Neural cell (in vitro differentiated cells): ENCODE data around the gene SPATA31D4. TPM values are rescaled to one million over a fixed set of nuclear protein-coding genes. Genes with fewer than 3 reads are reported as not detected.

Experiments used
- H2AFZ ChIP-seq: fragments of 200-600, 300-800 bp; sonication (generic), shearing (Covaris generic); 2 replicates; pipeline ENCODE4 v1.6.0; 2014; ENCODE audit warnings: low read depth, mild to moderate bottlenecking, antibody characterized with exemption, low read length, moderate library complexity
- H3F3A ChIP-seq: fragments of 200-600 bp; shearing (Covaris generic); 2 replicates; pipeline ENCODE4 v1.6.1; 2016; ENCODE audit warnings: mild to moderate bottlenecking, moderate library complexity, mixed read lengths, antibody characterized with exemption, low read length; ENCODE audit not compliant: insufficient read depth, poor library complexity, severe bottlenecking
- H3K27ac ChIP-seq: fragments of 200-600, 300-800 bp; sonication (generic), shearing (Covaris generic); 2 replicates; pipeline ENCODE4 v1.5.1; 2014; ENCODE audit warnings: mild to moderate bottlenecking, low read length, moderate library complexity
- H3K27me3 ChIP-seq: fragments of 300-800, 200-600 bp; sonication (generic), shearing (Covaris generic); 2 replicates; pipeline ENCODE4 v1.6.0; 2014; ENCODE audit warnings: mild to moderate bottlenecking, low read depth, low read length, moderate library complexity; ENCODE audit not compliant: insufficient read depth
- H3K36me3 ChIP-seq: fragments of 300-800, 200-600 bp; sonication (generic), shearing (Covaris generic); 2 replicates; pipeline ENCODE4 v1.5.1; 2014; ENCODE audit warnings: mild to moderate bottlenecking, antibody characterized with exemption, low read length, moderate library complexity; ENCODE audit not compliant: insufficient read depth
- H3K4me2 ChIP-seq: fragments of 300-800, 200-600 bp; sonication (generic), shearing (Covaris generic); 2 replicates; pipeline ENCODE4 v1.6.0; 2014; ENCODE audit warnings: mild to moderate bottlenecking, low read length
- H3K4me3 ChIP-seq: fragments of 300-800, 200-600 bp; sonication (generic), shearing (Covaris generic); 2 replicates; pipeline ENCODE4 v1.5.1; 2014; ENCODE audit warnings: mild to moderate bottlenecking, low read length, moderate library complexity
- H3K79me2 ChIP-seq: fragments of 200-600 bp; shearing (Covaris generic); replicated peaks from 2 replicates; pipeline ENCODE4 v1.6.0; 2014; ENCODE audit warnings: mild to moderate bottlenecking, low read length, moderate library complexity; ENCODE audit not compliant: insufficient read depth
- H3K9ac ChIP-seq: fragments of 300-800, 200-600 bp; sonication (generic), shearing (Covaris generic); 2 replicates; pipeline ENCODE4 v1.6.1; 2016; ENCODE audit warnings: mild to moderate bottlenecking, low read length, mixed read lengths
- H3K9me2 ChIP-seq: fragments of 200-600 bp; shearing (Covaris generic); 2 replicates; pipeline ENCODE4 v1.6.1; 2016; ENCODE audit warnings: mild to moderate bottlenecking, low read length, mixed read lengths; ENCODE audit not compliant: insufficient read depth
- H3K9me3 ChIP-seq: fragments of 200-600, 300-800 bp; sonication (generic), shearing (Covaris generic); 2 replicates; pipeline ENCODE4 v1.6.1; 2016; ENCODE audit warnings: mild to moderate bottlenecking, mixed run types, low read length, moderate library complexity, mixed read lengths
- H4K20me1 ChIP-seq: fragments of 200-600 bp; shearing (Covaris generic); 2 replicates; pipeline ENCODE4 v1.6.1; 2016; ENCODE audit warnings: mild to moderate bottlenecking, mixed run types; ENCODE audit not compliant: insufficient read depth
- CTCF ChIP-seq: fragments of 450-650 bp; IDR thresholded peaks from 2 replicates; pipeline ENCODE4 v1.5.1; 2014; ENCODE audit warnings: antibody characterized with exemption, mild to moderate bottlenecking, moderate library complexity; ENCODE audit not compliant: poor library complexity, severe bottlenecking
- EP300 ChIP-seq: fragments of 450-650 bp; conservative IDR thresholded peaks from 2 replicates; pipeline ENCODE4 v1.6.1; 2014; ENCODE audit warnings: antibody characterized with exemption, mild to moderate bottlenecking, moderate library complexity; ENCODE audit not compliant: poor library complexity, severe bottlenecking
- EZH2 ChIP-seq: fragments of 200-600, 300-800 bp; shearing (Covaris generic), sonication (generic); IDR thresholded peaks from 2 replicates; pipeline ENCODE4 v1.6.1; 2014; ENCODE audit warnings: antibody characterized with exemption, low read length, borderline replicate concordance, mild to moderate bottlenecking; ENCODE audit not compliant: insufficient read depth, poor library complexity, severe bottlenecking
- MXI1 ChIP-seq: fragments of 450-650 bp; conservative IDR thresholded peaks from 2 replicates; pipeline ENCODE4 v1.6.1; 2014; ENCODE audit warnings: antibody characterized with exemption, mild to moderate bottlenecking; ENCODE audit not compliant: poor library complexity, severe bottlenecking
- POLR2AphosphoS5 ChIP-seq: IDR thresholded peaks from 2 replicates; pipeline ENCODE4 v1.6.1; 2012
- RAD21 ChIP-seq: fragments of 450-650 bp; conservative IDR thresholded peaks from 2 replicates; pipeline ENCODE4 v1.6.1; 2014; ENCODE audit warnings: antibody characterized with exemption, mild to moderate bottlenecking, moderate library complexity
- REST ChIP-seq: IDR thresholded peaks from 2 replicates; pipeline ENCODE4 v1.6.1; 2012; ENCODE audit warnings: borderline replicate concordance
- SMC3 ChIP-seq: fragments of 450-650 bp; conservative IDR thresholded peaks from 2 replicates; pipeline ENCODE4 v1.6.1; 2014; ENCODE audit warnings: antibody characterized with exemption, mild to moderate bottlenecking, moderate library complexity; ENCODE audit not compliant: poor library complexity
- TAF1 ChIP-seq: IDR thresholded peaks from 2 replicates; pipeline ENCODE4 v1.6.1; 2012; ENCODE audit warnings: low read depth
- polyA plus RNA-seq: library from polyadenylated mRNA; depleted of rRNA; stranded (reverse); fragments of >200 nt; gene quantifications from 2 replicates; pipeline ENCODE4 v1.2.3, GENCODE V29; 2014

SPATA31D4 gene
- polyA plus RNA-seq, 1 donor from 2014 or later, result not detected

- Histone ChIP-seq H3K9me2 (no peaks in the 10 kb centered on the region), H3K27me3 (no peaks in the 10 kb centered on the region), H3K4me3 (no peak overlapping the region), H3K79me2 (no peaks in the 10 kb centered on the region), H3K36me3 (no peaks in the 10 kb centered on the region), H3F3A (no peaks in the 10 kb centered on the region), H3K9ac (no peak overlapping the region), H3K27ac (no peak overlapping the region), H2AFZ (no peak overlapping the region), H4K20me1 (no peaks in the 10 kb centered on the region), H3K4me2 (no peak overlapping the region), H3K9me3 (no peaks in the 10 kb centered on the region)
- TF ChIP-seq CTCF (no peak), MXI1 (no peak), SMC3 (no peak), EZH2 (no peak), POLR2AphosphoS5 (no peak), EP300 (no peak), RAD21 (no peak), REST (no peak), TAF1 (no peak)
These were observed 39.8 kb downstream of the SPATA31D4 start for GRCh38 chr9:81968026-81968425.

GRCh38 chr9:81969971-81970370 is 41.7 kb downstream of the SPATA31D4 start:
- no peak overlapping the region for H2AFZ ChIP-seq
- no peak for TF ChIP-seq EZH2
- no peaks in the 10 kb centered on the region for H3K9me2 ChIP-seq
- H4K20me1 ChIP-seq, result no peaks in the 10 kb centered on the region
- no peak overlapping the region for H3K4me2 ChIP-seq
- H3K4me3 ChIP-seq, result no peak overlapping the region
- H3K27ac ChIP-seq, result no peak overlapping the region
- H3K27me3 ChIP-seq, result no peaks in the 10 kb centered on the region
- H3K79me2 ChIP-seq, result no peaks in the 10 kb centered on the region
- no peaks in the 10 kb centered on the region for H3F3A ChIP-seq
- peaks cover 3% of the 10 kb centered on the region for H3K9me3 ChIP-seq
- H3K36me3 ChIP-seq, result no peaks in the 10 kb centered on the region
- H3K9ac ChIP-seq, result no peak overlapping the region

- no peak overlapping the region for H3K4me3 ChIP-seq
- no peak overlapping the region for H3K27ac ChIP-seq
- H3F3A ChIP-seq, result no peaks in the 10 kb centered on the region
- no peaks in the 10 kb centered on the region for H3K79me2 ChIP-seq
- H3K27me3 ChIP-seq, result no peaks in the 10 kb centered on the region
- no peak overlapping the region for H3K4me2 ChIP-seq
- H2AFZ ChIP-seq, result no peak overlapping the region
- no peak overlapping the region for H3K9ac ChIP-seq
- H3K9me2 ChIP-seq, result no peaks in the 10 kb centered on the region
- H3K36me3 ChIP-seq, result no peaks in the 10 kb centered on the region
- TF ChIP-seq SMC3 (no peak), EP300 (no peak), CTCF (no peak), REST (no peak), TAF1 (no peak), EZH2 (no peak), RAD21 (no peak), POLR2AphosphoS5 (no peak), MXI1 (no peak)
- no peaks in the 10 kb centered on the region for H4K20me1 ChIP-seq
- H3K9me3 ChIP-seq, result peaks cover 3% of the 10 kb centered on the region
These were observed 43.5 kb downstream of the SPATA31D4 start for GRCh38 chr9:81971727-81972126.
